AG04449 (cell line): Measurements from ENCODE around the gene ITPR2.
"Not testable (repeated sequence)": the region's sequence is repeated elsewhere in the genome, so short reads cannot be mapped to it uniquely, and the experiment has no call there.

Experiments used
- CTCF ChIA-PET: fragments of 350-600 bp; formaldehyde crosslinking; extraction: SDS; loops from one replicate; lab custom pipeline; 2021; ENCODE audit warnings: antibody characterized with exemption; lab: Yijun Ruan, JAX
- POLR2A ChIA-PET: fragments of 400-600, 350-600 bp; formaldehyde crosslinking; extraction: SDS; loops from one replicate; lab custom pipeline; 2020; ENCODE audit warnings: antibody characterized with exemption, inconsistent platforms; lab: Yijun Ruan, JAX
- DNase-seq: peaks from one replicate; pipeline ENCODE4 v3.0.0-alpha.2; 2010; ENCODE audit warnings: low read depth, low spot score
- H3K4me3 ChIP-seq: 2 replicates; pipeline ENCODE4 v1.5.1; 2011; ENCODE audit warnings: low read depth, mild to moderate bottlenecking, control low read depth, low read length
- CTCF ChIP-seq: IDR thresholded peaks from one replicate; pipeline ENCODE4 v1.5.1; 2011; ENCODE audit warnings: mild to moderate bottlenecking, moderate library complexity, low read length, control low read depth, inconsistent platforms; ENCODE audit not compliant: insufficient read depth; ENCODE audit errors: missing control alignments

ITPR2 gene

GRCh38 chr12:26777236-26777635, 55.8 kb downstream of the ITPR2 start:
- ChIA-PET CTCF (no interaction called here), POLR2A (no interaction called here)
- no peak for DNase-seq
- TF ChIP-seq CTCF: no peak
- no peak overlapping the region for H3K4me3 ChIP-seq

- POLR2A ChIA-PET, DNase-seq, CTCF ChIA-PET, H3K4me3 ChIP-seq: not testable (repeated sequence)
Observed at GRCh38 chr12:26775991-26776390, 57.0 kb downstream of the ITPR2 start.

DNA sequence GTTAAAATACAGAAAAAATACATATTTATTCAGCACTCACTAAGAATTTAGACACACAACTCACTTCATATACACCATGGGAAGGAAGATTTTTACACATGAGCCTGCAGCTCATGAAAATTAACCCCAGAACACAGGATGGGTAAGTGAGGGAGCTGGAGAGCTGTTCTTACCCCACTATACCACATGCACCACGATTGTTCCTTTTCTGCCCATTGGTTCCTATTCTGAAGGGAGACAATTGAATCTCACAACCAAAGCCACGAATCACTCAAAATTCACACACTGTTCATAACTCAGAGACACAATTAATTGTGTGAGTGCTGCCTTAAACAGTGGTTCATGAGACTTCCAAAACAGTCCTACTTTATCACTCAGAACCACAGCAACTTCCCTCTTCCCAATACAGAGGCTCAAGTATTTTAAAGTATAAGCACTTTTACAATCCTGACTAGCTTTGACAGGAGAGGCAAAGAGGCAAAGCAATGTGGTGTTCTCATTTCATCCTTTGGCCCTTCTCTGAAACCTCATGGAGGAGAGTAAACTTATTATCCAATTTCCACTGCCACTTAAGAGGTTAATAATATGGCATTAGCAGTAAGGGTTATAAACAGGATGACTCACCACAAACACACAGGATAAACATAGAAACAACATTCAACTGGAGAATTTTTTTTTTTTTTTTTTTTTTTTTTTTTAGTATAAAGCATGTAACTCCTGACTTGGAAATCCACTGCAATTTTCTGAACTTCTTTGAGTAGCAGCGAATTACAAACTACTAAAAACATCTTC, 59.5 kb downstream of the ITPR2 start:
- CTCF ChIA-PET: no interaction called here
- no peak for DNase-seq
- no peak for TF ChIP-seq CTCF
- POLR2A ChIA-PET: no interaction called here
- H3K4me3 ChIP-seq: no peak overlapping the region

DNA sequence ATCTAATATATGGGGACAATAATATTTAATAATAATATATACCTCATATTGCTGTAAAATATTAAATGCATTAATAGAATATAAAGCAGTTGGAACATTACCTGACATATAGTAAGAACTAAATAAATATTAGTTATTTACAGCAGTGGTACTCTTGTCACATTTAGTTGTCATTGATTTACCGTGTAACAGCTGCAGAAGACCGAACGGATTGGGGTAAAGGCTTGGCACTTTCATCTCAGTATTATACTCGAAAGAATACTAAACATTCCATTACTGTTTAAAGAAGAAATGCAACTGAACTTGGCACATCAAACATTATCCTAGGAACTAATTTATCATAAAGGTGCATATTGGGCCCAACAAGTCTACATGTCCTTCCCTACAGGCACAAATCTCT, 61.1 kb downstream of the ITPR2 start:
- H3K4me3 ChIP-seq: no peak overlapping the region
- POLR2A ChIA-PET: no interaction called here
- no peak for DNase-seq
- TF ChIP-seq CTCF: no peak
- CTCF ChIA-PET: no interaction called here

- DNase-seq: no peak
- CTCF ChIA-PET: no interaction called here
- POLR2A ChIA-PET: no interaction called here
- no peak for TF ChIP-seq CTCF
- H3K4me3 ChIP-seq: no peak overlapping the region
Observed at GRCh38 chr12:26770239-26771070, 62.5 kb downstream of the ITPR2 start.

DNA sequence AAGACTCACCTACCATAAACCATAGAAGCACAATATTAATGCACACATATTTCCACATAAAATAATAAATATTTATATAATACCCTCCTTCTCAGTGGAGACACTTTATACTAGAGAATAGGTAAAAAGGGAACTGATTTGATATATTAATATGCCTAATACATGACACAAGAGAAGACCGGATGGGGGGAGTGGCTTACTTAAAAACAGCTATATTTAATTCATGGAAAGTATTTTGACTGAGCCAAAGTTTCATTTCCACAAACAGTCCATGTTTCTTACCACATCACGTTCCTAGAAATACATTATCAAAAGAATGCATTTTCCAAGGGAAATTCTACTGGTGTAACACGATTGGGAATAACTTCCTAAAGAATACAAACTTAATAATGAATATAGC, 63.4 kb downstream of the ITPR2 start:
- TF ChIP-seq CTCF: no peak
- H3K4me3 ChIP-seq: no peak overlapping the region
- ChIA-PET CTCF (no interaction called here), POLR2A (no interaction called here)
- no peak for DNase-seq
